Activated T-cell treated with anti-CD3 and anti-CD28 coated beads, Interleukin-2, amount 50 U/mL, for 1 hour (primary cell): Measurements from ENCODE around the gene EIF2S1.
"Not testable (repeated sequence)": the region's sequence is repeated elsewhere in the genome, so short reads cannot be mapped to it uniquely, and the experiment has no call there.

Experiments used
- DNase-seq: peaks from one replicate; pipeline ENCODE4 v3.0.0-alpha.2; 2020

EIF2S1 gene

DNA sequence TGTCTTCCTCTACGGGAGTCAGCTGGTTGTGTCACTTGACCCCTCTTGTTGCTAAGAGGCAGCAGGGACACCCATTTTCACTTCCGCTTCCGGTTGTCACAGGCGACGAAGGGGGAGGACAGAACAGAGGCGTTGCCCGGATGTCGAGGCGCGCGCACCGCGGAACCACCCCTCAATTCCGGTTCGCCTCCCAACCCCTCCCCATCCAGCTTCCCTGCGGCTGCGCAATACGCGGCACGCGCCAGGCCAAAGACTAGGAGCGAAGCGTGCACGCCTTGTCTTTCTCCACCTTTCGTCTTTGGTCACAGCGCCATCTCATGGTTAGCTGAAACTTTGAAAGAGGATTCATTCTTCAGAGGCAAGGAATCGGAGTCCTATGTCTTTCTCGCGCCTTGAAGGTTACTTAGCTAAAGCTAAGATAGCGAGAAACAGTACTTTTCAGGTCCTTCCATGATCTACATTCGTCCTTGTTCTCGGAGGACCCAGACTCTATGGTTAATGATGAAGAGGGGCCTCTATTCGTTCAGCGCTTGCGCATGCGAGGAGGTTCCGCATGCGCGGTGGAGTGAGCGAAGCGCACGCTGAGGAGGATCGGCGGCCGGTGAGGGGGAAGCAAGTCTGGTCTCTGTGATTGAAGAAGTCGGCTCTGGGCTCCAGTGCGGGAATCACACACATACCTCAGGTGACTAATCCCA, at the start of gene EIF2S1, which contains the start of gene ATP6V1D:
TSS of gene EIF2S1 (plus strand) at position 554 of the 695 bp plus-strand sequence. CDS start 4,440 bp downstream, outside the sequence.
TSS of gene ATP6V1D (minus strand) at position 30 of the 695 bp plus-strand sequence. CDS start 106 bp downstream, outside the sequence.
- DNase-seq = peak; percentile 99

DNA sequence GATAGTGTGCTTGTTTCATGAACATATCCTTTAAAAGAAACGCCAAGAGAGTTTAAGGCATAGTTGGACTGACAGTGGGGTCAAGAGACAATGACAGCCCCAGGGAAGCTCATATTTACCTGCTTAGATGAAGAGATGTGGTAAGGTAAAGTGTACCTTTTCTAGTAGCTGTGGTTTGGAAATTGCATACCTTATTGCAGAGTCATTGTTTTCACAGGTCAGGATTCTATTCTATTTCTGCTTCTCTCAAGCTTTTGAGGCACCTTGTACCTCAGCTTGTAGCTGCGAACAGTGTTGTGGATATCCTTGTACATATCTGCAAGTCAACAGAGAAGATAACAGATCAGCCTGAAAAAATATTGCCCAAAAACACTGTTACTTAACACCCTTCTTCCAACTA, 48.3 kb upstream of the EIF2S1 start:
- no peak for DNase-seq

DNA sequence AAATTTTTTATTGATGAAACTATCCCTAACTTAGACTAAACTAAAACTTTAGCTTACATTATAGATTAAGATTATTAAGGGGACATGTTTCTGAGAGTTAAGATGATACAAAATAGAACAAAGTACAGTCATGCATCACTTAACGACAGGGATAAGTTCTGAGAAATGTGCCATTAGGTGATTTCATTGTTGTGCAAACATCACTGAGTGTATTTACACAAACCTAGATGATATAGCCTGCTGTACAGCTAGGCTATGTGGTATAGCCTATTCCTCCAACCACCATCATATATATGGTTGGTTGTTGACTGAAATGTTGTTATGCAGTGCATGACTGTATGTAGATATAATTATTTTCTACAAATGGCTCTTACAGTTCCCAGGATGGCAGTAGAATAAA, 47.0 kb upstream of the EIF2S1 start:
- no peak for DNase-seq

DNA sequence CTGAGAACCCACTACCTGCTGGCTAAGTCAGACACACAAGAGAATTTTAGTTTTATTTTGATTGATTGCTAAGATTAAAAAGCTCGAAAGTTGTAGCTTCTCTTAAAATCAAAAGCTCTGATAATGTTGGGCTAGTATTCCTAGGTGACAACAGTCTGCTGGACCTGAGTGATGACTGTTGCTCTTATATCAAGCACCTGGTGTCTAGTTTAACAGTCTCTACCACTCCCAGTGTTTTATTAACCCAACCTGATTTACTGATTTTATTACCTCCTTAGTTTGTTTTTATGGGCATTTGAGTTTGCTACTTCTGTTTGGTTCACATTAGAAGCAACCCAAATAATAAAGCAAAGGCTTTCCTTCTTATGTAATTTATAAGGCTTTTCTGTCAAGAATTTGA, 42.3 kb upstream of the EIF2S1 start:
- no peak for DNase-seq

DNA sequence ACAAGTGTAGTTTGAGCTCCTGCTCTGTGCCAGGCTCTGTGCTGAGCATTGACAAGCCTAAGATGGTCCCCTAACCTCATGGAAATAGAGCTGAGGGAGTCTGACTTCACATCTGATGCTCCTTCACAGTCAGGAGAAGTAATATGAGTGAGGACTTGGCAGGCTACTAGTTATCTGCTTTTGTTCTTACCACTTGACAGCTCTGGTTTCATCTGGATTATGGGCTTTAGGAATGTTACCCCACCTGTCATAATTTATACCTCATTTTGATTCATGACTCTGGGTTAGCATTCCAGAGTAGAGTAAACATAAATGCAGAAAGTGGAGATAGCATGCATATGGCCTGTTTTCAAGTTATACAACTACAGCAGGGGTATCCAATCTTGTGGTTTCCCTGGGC, 41.0 kb upstream of the EIF2S1 start:
- no peak for DNase-seq

DNA sequence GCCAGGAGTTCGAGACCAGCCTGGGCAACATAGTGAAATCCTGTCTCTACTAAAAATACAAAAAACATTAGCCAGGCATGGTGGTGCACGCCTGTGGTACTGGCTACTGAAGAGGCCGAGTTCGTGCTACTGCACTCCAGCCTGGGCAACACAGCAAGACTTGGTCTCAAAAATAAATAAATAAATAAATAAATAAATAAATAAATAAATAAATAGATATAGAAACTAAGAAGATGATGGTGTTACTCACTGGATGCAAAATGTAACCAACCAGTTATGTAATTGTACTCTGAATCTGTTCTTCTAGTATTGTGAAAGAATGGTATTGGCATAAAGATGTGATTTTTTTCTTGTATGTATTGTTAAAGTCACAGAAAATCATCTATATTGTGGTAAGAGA, 30.5 kb upstream of the EIF2S1 start:
- not testable (repeated sequence) for DNase-seq

DNA sequence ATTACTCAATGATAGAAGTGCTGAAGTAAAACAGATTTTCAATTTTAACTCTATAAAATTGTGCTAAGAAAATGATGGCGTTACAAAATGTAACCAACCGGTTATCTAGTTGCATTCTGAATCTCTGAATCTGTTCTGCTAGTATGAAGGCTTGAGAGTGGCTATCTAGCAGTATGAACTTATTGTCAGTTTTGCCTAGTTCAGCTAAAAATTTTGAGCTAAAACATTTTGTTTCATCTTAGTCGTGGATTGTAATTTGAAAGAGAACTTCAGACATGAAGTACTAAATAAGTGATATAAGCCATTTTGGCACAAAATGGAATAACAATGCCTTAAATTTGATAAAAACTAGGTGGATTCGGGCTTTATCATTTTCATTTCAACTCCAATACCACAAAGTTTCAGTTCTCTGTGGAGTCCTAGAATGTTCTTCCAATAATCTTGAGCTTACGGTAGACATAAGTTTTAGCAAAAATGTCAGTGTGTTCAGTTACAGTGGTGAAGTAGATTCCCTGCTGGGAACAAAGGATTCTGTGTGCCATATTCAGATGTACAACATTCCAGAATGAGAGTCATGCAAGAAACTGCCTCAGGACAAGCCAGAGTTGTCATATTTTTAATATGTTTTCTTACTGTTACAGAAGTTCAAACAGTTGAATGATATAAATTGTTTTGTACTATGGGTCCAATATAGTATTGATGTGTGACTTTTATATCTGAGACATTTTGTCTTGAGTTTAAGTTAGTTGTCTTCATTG, 28.6 kb upstream of the EIF2S1 start:
- DNase-seq = no peak

DNA sequence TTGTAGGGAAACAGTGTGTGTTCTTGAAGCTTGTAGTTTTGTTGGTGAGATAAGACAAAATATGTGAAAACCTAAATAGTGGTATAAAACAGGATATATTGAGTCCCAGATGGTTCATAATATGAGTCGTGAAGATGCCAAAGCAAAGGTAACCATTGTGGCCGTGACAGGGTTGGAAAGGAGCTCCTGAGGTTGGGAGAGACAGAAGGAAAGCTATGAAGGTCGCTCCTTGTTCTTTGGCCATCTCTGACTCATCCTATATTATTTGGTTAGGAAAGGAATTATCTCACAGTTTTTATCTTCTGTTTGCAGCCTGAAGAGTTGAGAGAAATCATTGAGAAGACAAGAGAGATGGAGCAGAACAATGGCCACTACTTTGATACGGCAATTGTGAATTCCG, 27.7 kb upstream of the EIF2S1 start:
- no peak for DNase-seq

DNA sequence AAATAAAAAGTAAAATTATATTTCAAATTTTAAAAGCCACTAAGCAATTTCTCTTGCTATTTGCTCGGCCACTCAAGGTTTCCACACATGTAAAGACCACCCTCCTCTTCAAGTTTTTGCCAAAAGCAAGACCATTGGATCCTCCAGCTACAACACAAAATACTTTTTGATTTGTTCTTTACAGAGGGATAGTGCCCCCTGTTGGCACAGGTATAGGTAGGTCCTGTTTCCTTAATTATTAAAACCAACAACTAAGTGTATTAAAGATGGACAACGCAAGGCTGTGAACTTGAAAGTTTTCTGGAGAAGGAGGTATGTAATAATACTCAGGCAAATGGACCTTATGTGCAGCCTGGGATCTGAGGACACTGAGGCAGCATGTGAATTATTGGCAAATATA, 24.3 kb upstream of the EIF2S1 start:
- DNase-seq = no peak

DNA sequence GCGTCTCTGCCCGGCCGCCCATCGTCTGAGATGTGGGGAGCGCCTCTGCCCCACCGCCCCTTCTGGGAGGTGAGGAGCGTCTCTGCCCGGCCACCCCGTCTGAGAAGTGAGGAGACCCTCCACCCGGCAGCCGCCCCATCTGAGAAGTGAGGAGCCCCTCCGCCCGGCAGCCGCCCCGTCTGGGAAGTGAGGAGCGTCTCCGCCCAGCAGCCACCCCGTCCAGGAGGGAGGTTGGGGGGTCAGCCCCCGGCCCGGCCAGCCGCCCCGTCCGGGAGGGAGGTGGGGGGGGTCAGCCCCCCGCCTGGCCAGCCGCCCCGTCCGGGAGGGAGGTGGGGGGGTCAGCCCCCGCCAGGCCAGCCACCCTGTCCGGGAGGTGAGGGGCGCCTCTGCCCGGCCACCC, 18.9 kb upstream of the EIF2S1 start:
- DNase-seq = not testable (repeated sequence)

DNA sequence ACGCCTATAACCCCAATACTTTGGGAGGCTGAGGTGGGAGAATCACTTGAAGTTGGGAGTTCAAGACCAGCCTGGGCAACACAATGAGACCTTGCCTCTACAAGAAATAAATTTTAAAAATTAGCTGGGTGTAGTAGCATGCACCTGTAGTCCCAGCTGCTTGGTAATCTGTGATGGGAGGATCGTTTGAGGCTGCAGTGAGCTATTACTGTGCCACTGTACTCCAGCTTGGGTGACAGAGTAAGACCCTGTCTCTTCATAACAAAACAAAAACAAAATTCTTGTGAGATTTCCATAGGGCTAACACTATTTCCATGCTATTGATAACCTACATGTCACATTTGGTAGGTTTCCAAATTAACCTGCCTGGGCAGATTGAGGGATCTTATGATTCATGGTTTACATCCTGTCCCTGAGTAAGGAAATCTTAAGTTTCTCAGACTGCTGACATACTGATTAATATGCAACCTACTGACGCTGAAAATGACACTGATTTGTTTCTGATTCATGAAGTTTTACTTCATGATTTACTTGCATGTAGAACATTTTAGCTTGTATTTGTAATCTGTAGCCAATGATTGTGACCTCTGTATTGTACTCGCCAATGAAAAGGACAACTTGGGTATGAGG, 16.4 kb upstream of the EIF2S1 start:
- no peak for DNase-seq

DNA sequence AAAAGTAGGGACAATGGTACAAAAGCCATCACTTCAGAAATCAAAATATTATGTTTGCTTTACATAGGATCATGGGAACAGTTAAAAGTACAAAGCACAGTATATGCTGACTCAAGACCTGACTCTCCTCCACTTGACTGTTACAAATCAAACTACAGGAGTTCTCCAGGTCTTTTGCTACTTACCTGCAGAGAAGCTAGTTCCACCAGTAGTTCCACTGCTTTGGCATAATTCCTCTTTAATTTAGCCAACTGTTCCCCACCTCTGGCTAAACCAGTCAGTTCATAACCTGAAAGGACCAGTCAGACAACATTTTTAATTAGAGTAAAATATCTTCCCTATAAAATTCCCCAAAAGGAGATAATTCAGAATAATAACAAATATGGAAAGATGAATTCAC, 14.5 kb upstream of the EIF2S1 start:
- DNase-seq = no peak

DNA sequence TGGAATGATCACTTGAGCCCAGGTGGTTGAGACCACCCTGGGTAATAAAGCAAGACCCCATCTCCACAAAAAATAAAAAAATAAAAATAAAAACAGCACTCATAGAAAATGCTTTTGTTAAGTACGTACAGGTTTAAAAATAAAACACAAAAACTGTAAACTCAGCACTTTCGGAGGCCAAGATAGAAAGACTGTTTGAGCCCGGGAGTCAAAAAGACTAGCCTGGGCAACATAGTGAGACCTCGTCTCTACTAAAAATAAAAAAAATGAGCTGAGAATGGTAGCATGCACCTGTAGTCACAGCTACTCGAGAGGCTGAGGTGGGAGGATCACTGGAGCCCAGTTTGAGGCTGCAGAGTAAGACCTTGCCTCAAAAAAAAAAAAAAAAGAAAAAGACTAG, 8.1 kb upstream of the EIF2S1 start:
- DNase-seq = no peak

DNA sequence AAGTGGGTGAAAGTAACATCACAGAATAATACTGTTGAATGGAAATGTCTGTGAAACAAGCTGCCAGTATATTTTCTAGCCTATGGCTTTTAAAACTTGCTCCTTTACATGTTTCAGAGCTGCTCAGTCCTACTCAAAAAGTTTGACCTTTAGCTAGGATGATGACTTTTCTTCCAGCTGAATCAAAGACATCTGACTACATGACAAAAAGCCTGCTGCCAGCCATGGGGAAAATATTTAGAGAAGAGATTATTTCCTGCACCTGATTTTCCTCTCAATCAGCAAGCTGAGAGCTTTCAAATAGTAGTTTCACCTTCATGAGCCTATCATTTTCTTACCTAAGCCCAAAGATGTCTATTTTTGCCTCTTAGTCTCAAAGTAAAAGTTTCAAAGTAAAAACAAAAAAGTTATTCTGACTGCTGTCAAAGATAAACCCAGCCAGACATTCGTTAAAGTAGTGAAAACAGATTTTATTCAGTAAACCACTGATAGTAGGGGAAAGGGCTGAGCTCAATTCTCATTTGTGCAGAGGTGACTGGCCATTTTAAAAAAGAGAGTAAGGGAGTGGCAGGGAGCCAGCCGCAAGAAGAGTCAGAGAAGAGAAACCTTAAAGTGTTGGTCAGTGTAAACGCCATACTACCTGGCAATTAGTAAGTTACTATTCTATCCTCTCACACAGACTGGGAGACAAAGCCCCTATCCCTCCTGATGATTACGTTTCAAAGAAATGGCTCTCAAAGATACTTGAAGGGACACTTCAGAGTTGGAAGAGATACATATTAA, 2.8 kb upstream of the EIF2S1 start:
- no peak for DNase-seq

DNA sequence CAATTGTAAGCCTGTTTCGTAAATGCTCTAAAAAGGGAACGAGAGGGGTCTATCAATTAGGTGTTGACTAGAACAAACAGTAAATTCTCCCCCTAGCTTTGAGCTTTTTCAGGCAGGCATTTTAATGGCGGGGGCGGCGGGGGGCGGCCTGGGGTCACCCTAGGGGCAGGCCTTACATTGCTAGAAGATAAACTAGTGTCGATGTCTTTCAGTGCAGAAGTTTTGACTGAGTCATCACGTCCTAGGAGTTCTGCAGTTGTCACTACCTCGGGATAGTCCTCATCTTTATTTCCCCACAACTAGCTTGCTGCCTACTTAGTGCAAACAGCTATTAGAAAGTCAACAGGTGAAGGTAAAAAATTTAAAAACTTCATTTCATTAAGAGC, 2.2 kb upstream of the EIF2S1 start:
- DNase-seq = no peak

DNA sequence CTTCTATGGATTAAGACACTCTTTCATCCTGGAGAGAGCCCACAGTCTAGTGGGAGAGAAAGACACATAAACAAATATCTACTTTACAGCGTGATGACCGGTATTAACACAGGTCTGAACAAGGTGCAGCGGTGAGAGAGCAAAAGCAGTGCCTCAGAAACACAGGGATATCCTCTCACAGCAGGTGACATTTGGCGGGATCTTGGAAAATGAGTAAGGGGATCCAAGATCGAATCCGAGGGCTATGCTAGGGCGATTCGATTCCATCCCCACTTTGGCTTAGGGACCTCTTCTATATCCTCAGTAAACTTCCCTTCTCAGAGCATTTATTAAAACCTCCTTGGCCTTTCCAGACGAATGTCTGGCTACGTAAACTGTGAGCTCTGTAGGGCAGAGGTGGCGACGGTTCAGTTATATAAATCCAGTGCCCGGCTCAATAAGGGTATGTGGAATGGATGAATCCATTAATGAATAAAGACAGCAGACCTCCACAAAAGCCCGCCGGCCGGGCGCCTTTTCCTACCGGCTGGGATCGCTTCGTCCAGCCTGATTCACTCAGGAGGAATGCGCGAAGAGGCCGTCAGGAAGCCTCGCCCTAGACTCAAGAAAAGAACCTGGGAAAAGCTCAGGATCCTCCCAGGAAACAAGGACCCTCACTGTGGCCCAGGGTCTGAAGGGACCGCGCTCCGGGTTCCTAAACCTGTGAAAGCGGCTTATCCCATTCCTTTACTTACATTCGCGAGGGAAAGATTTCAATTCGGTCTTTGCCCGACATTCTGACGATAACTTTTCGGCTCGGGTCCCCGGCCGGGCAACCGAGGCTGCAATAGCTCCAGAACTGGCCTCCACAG, 979 bp upstream of the EIF2S1 start:
- DNase-seq = no peak

DNA sequence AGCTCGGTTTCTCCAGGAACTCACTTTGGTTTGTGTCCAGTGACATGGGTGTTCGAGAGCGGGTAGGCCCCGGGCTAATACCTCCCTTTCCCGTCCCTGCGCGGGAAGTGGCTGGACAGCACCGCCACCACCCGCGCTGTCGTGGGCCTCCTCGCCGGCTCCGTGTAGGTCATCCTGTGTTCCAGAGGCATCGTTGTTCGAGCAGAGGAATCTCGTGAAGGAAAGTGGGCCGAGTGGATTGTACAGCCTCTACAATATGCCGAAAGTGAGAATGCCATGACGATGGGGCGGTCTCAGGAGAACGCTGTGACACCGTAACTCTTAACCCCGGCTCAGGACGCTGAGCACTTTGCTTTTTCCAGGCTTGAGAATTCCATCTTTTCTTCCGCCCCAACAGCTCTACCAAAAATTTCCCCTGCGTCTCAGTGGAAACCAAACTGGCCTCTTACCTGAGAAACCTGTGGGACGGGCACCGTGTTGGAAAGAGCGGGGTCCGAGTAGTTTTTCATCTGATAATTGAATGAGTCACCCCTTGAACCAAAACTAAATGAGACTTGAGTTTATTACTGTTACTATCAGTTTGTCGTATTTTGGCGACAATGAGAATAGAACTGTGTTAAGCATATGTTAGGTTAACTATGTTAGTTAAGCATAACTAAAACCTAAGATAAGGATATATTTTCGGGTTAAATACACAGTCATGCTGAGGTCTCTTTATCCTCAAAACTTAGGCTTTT, 510 bp downstream of the EIF2S1 start:
- no peak for DNase-seq

DNA sequence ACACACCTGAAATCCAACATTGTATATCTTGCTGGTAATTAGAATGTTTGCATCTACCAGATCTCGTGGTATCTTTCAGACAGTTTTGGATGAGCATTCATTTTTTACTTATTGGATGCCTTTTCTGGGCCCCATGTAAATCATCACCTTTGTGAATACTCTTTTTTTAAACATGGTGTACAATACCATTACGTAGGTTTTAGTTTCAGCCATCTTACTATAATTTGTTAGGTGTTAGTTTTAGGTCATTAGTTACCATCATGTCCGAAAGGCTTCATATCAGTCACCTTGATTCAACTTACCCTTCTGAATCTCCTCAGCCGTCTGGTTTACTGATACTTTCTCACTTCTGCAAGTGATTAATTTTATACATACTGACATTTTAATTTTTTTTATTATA, 5.3 kb downstream of the EIF2S1 start:
- no peak for DNase-seq

DNA sequence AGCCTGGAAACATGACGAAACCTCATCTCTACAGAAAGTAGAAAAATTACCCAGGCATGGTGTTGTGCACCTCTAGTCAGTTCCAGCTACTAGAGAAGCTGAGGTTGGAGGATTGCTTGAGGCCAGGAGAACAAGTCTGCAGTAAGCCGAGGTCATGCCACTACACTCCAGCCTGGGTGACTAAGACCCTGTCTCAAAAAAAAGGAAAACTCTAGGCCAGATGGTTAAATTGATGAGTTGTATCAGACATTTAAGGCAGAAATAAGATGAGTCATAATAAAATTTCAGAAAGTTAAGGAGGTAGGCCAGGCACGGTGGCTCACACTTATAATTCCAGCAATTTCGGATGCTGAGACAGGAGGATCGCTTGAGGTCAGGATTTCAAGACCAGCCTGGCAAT, 10.7 kb downstream of the EIF2S1 start:
- DNase-seq = no peak

DNA sequence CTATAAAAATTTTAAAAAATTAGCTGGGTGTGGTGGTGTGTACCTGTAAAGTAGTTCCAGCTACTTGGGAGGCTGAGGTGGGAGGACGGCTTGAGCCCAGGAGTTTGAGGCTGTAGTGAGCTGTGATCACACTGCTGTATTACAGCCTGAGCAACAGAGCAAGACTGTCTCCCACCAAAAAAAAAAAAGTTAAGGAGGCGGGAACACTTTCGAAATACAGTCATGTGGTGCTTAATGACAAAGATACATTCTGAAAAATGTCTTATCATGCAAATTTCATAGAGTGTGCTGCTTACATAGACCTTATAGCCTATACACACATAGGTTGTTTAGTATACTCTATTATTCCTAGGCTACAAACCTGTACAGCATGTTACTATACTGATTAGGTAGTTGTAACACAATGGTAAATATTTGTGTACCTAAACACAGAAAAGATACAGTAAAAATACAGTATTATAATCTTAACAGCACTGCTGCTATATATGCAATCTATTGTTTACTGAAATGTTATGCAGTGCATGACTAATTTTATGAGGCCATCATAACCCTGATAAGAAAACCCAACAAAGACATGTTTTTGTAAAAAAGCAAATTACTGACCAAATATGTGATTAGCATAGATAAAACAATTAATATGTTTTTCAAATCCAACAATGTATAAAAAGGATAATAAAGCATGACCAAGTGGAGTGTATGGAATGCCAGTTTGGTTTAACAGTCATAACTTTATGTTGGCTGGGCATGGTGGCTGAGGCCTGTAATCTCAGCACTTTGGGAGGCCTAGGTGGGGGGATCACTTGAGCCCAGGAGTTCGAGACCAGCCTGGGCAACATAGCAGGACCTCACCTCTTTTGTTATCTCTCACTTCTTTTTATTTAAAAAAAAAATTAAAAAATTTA, 11.4 kb downstream of the EIF2S1 start:
- DNase-seq = no peak
